Measurements from ENCODE around the gene CNOT1.
"Not testable (repeated sequence)": the region's sequence is repeated elsewhere in the genome, so short reads cannot be mapped to it uniquely, and the experiment has no call there.

Gene CNOT1

DNA sequence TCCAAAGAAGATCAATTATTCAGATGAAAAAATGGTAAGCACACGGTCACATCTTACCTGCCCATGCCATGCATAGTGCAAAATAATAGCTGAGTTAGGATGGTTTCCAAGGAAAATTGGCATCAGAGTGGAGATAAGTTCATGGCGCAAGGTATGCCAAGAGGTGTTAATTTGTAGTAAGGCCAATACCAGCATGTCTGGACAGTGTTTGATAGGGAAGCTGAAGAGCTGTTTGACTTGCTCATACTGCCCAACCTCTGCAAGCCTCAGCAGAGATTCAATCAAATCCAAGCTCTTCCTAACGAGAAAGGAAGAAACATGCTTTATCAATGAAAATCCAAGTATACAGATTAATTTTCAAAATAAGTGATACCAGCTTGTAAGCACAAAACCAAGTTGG lies 51.0 kb downstream of the CNOT1 start:
- Histone ChIP-seq H3K9me3 (ENCODE audit: low read length) (no peaks in the 10 kb centered on the region), H3K4me3 (ENCODE audit: low read depth, low read length, poor library complexity, severe bottlenecking) (no peak overlapping the region), H3K27me3 (ENCODE audit: insufficient read depth, low read length) (no peaks in the 10 kb centered on the region), H4K20me1 (ENCODE audit: insufficient read depth, low read length) (no peaks in the 10 kb centered on the region), H3F3A (ENCODE audit: insufficient read depth, low read length) (no peaks in the 10 kb centered on the region), H3K9me2 (ENCODE audit: low read depth, low read length) (no peaks in the 10 kb centered on the region), H3K4me2 (ENCODE audit: low read length) (no peak overlapping the region), H3K36me3 (ENCODE audit: insufficient read depth, low read length) (peaks cover 98% of the 10 kb centered on the region), H3K79me2 (ENCODE audit: insufficient read depth, low read length) (no peaks in the 10 kb centered on the region), H2AFZ (ENCODE audit: low read length) (no peak overlapping the region), H3K9ac (ENCODE audit: low read length) (no peak overlapping the region), H3K27ac (ENCODE audit: low read depth, low read length, poor library complexity, severe bottlenecking) (no peak overlapping the region), H3K4me1 (ENCODE audit: insufficient read depth, low read length, severe bottlenecking) (no peaks in the 10 kb centered on the region)
- TF ChIP-seq, protein P1, sequence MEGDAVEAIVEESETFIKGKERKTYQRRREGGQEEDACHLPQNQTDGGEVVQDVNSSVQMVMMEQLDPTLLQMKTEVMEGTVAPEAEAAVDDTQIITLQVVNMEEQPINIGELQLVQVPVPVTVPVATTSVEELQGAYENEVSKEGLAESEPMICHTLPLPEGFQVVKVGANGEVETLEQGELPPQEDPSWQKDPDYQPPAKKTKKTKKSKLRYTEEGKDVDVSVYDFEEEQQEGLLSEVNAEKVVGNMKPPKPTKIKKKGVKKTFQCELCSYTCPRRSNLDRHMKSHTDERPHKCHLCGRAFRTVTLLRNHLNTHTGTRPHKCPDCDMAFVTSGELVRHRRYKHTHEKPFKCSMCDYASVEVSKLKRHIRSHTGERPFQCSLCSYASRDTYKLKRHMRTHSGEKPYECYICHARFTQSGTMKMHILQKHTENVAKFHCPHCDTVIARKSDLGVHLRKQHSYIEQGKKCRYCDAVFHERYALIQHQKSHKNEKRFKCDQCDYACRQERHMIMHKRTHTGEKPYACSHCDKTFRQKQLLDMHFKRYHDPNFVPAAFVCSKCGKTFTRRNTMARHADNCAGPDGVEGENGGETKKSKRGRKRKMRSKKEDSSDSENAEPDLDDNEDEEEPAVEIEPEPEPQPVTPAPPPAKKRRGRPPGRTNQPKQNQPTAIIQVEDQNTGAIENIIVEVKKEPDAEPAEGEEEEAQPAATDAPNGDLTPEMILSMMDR (IDR thresholded peaks at IDR 0.05; ENCODE audit: low read length), result no peak
- TF ChIP-seq EZH2 (IDR thresholded peaks at IDR 0.05; ENCODE audit: borderline replicate concordance, low read length), result no peak

DNA sequence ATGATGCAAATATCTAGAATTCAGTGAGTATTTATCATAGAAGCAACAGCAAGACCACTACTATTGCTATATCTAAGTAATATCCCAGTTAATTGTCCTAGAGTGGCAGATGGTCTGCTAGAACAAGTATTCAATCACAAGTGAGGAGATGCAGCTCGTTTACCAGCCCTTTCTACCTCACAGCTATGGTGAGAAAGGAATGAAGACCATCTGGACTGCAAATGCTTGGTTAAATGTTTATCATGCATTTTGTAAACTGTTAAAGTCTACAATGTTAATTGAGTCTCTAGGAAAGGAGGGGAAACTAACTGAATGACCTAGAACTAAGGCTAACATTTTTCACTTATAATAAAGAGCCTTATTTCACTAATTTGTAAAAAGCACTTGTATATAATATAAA lies 52.5 kb downstream of the CNOT1 start:
- Histone ChIP-seq H4K20me1 (ENCODE audit: insufficient read depth, low read length) (no peaks in the 10 kb centered on the region), H3K4me2 (ENCODE audit: low read length) (no peak overlapping the region), H3K9me2 (ENCODE audit: low read depth, low read length) (no peaks in the 10 kb centered on the region), H3K36me3 (ENCODE audit: insufficient read depth, low read length) (peaks cover 94% of the 10 kb centered on the region), H3K27me3 (ENCODE audit: insufficient read depth, low read length) (no peaks in the 10 kb centered on the region), H3F3A (ENCODE audit: insufficient read depth, low read length) (no peaks in the 10 kb centered on the region), H3K9ac (ENCODE audit: low read length) (no peak overlapping the region), H3K27ac (ENCODE audit: low read depth, low read length, poor library complexity, severe bottlenecking) (no peak overlapping the region), H2AFZ (ENCODE audit: low read length) (no peak overlapping the region), H3K9me3 (ENCODE audit: low read length) (no peaks in the 10 kb centered on the region), H3K4me1 (ENCODE audit: insufficient read depth, low read length, severe bottlenecking) (no peaks in the 10 kb centered on the region), H3K79me2 (ENCODE audit: insufficient read depth, low read length) (no peaks in the 10 kb centered on the region), H3K4me3 (ENCODE audit: low read depth, low read length, poor library complexity, severe bottlenecking) (no peak overlapping the region)
- TF ChIP-seq, protein P1 (IDR thresholded peaks at IDR 0.05; ENCODE audit: low read length), result no peak
- TF ChIP-seq EZH2 (IDR thresholded peaks at IDR 0.05; ENCODE audit: borderline replicate concordance, low read length), result no peak

DNA sequence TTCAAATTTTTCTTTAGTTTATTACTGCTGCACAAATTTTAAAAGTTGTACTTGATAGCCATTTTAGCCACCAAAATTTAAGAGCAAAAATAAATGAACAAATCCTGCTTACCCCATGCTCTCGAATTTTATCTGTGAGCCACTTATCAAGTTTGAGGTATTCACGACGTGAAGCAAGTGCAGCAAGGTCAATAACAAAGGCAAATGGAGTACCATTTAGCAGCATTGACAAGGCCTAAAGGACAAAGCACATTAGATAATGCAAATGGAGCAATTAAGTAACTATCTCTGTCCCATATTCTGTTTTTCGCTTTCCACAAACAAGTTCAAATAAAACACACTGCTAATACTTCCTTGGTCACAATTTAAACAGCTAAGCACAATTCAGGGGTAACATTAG lies 54.7 kb downstream of the CNOT1 start:
- Histone ChIP-seq H4K20me1 (ENCODE audit: insufficient read depth, low read length) (no peaks in the 10 kb centered on the region), H3K36me3 (ENCODE audit: insufficient read depth, low read length) (peaks cover 94% of the 10 kb centered on the region), H3F3A (ENCODE audit: insufficient read depth, low read length) (no peaks in the 10 kb centered on the region), H3K4me3 (ENCODE audit: low read depth, low read length, poor library complexity, severe bottlenecking) (no peak overlapping the region), H3K27ac (ENCODE audit: low read depth, low read length, poor library complexity, severe bottlenecking) (no peak overlapping the region), H2AFZ (ENCODE audit: low read length) (no peak overlapping the region), H3K27me3 (ENCODE audit: insufficient read depth, low read length) (no peaks in the 10 kb centered on the region), H3K4me2 (ENCODE audit: low read length) (no peak overlapping the region), H3K4me1 (ENCODE audit: insufficient read depth, low read length, severe bottlenecking) (no peaks in the 10 kb centered on the region), H3K9me2 (ENCODE audit: low read depth, low read length) (no peaks in the 10 kb centered on the region), H3K9ac (ENCODE audit: low read length) (no peak overlapping the region), H3K9me3 (ENCODE audit: low read length) (no peaks in the 10 kb centered on the region), H3K79me2 (ENCODE audit: insufficient read depth, low read length) (no peaks in the 10 kb centered on the region)
- TF ChIP-seq, protein P1 (IDR thresholded peaks at IDR 0.05; ENCODE audit: low read length), result no peak
- TF ChIP-seq EZH2 (IDR thresholded peaks at IDR 0.05; ENCODE audit: borderline replicate concordance, low read length), result no peak

DNA sequence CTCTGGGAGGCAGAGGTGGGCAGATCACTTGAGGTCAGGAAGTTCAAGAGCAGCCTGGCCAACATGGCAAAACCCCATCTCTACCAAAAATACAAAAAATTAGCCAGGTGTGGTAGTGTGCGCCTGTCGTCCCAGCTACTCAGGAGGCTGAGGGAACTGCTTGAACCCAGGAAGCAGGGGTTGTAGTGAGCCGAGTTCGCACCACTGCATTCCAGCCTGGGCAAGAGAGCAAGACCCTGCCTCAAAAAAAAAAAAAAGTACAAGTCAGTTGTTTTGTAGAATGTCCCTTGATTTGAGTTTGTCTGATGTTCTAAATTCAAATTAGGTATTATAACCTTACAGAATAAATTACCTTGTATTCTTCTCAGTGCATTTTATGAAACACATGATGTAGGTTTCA lies 63.9 kb downstream of the CNOT1 start:
- H3K27ac ChIP-seq (ENCODE audit: low read depth, low read length, poor library complexity, severe bottlenecking); H3K4me2 ChIP-seq (ENCODE audit: low read length); H3K9me2 ChIP-seq (ENCODE audit: low read depth, low read length); H3K4me3 ChIP-seq (ENCODE audit: low read depth, low read length, poor library complexity, severe bottlenecking); H3F3A ChIP-seq (ENCODE audit: insufficient read depth, low read length); H3K4me1 ChIP-seq (ENCODE audit: insufficient read depth, low read length, severe bottlenecking); H3K9ac ChIP-seq (ENCODE audit: low read length); H3K9me3 ChIP-seq (ENCODE audit: low read length); H3K27me3 ChIP-seq (ENCODE audit: insufficient read depth, low read length); H4K20me1 ChIP-seq (ENCODE audit: insufficient read depth, low read length); H2AFZ ChIP-seq (ENCODE audit: low read length): not testable (repeated sequence)
- Histone ChIP-seq H3K36me3 (ENCODE audit: insufficient read depth, low read length) (peaks cover 95% of the 10 kb centered on the region), H3K79me2 (ENCODE audit: insufficient read depth, low read length) (peaks cover 43% of the 10 kb centered on the region)

Data from OCI-LY1 (cell line).